Smooth muscle cell (in vitro differentiated cells): ENCODE results near the gene IGF1R. TPM values are rescaled to one million over a fixed set of nuclear protein-coding genes. Genes with fewer than 3 reads are reported as not detected.
"Not testable (repeated sequence)": the region's sequence is repeated elsewhere in the genome, so short reads cannot be mapped to it uniquely, and the experiment has no call there.

ENCODE experiments used
- DNase-seq: peaks from one replicate; lab custom pipeline; 2025; ENCODE audit not compliant: unreplicated experiment; lab: John Stamatoyannopoulos, UW
- H2AFZ ChIP-seq: fragments of 200-600 bp; sonication (generic); 2 replicates; pipeline ENCODE4 v1.6.0; 2016; ENCODE audit warnings: antibody characterized with exemption, low read depth, mild to moderate bottlenecking
- H3F3A ChIP-seq: fragments of 200-600 bp; sonication (generic); 2 replicates; pipeline ENCODE4 v1.6.0; 2017; ENCODE audit warnings: antibody characterized with exemption, low read depth
- H3K27ac ChIP-seq: fragments of 200-600 bp; sonication (generic); 2 replicates; pipeline ENCODE4 v1.5.1; 2016; ENCODE audit warnings: low read depth, mild to moderate bottlenecking
- H3K27me3 ChIP-seq: fragments of 200-600 bp; sonication (generic); 2 replicates; pipeline ENCODE4 v1.6.1; 2016; ENCODE audit warnings: low read depth, mild to moderate bottlenecking
- H3K36me3 ChIP-seq: fragments of 200-600 bp; sonication (generic); 2 replicates; pipeline ENCODE4 v1.5.1; 2016; ENCODE audit warnings: low read depth
- H3K4me1 ChIP-seq: fragments of 200-600 bp; sonication (generic); 2 replicates; pipeline ENCODE4 v1.5.1; 2016; ENCODE audit warnings: low read depth
- H3K4me2 ChIP-seq: fragments of 200-600 bp; sonication (generic); 2 replicates; pipeline ENCODE4 v1.6.0; 2016; ENCODE audit warnings: mild to moderate bottlenecking
- H3K4me3 ChIP-seq: fragments of 200-600 bp; sonication (generic); 2 replicates; pipeline ENCODE4 v1.5.1; 2016; ENCODE audit warnings: mild to moderate bottlenecking
- H3K79me2 ChIP-seq: fragments of 200-600 bp; sonication (generic); 2 replicates; pipeline ENCODE4 v1.6.0; 2016; ENCODE audit warnings: low read depth, mild to moderate bottlenecking
- H3K9ac ChIP-seq: fragments of 200-600 bp; sonication (generic); 2 replicates; pipeline ENCODE4 v1.6.0; 2016; ENCODE audit warnings: low read depth
- H3K9me3 ChIP-seq: fragments of 200-600 bp; sonication (generic); replicated peaks from 2 replicates; pipeline ENCODE4 v1.5.1; 2016; ENCODE audit warnings: low read depth
- H4K20me1 ChIP-seq: fragments of 200-600 bp; sonication (generic); 2 replicates; pipeline ENCODE4 v1.6.0; 2016; ENCODE audit warnings: low read depth
- CTCF ChIP-seq: fragments of 200-600 bp; sonication (generic); IDR thresholded peaks from 2 replicates; pipeline ENCODE4 v1.5.1; 2017; ENCODE audit warnings: borderline replicate concordance, mild to moderate bottlenecking, antibody characterized with exemption; ENCODE audit not compliant: insufficient read depth, poor library complexity, severe bottlenecking
- WGBS: methylation state at CpG from one replicate; pipeline ENCODE4 v1.1.7; 2016; ENCODE audit warnings: low lambda C conversion rate; 5-methylcytosine and 5-hydroxymethylcytosine counted together
- polyA plus RNA-seq: library from polyadenylated mRNA; unstranded; fragments of >200 nt; fragmentation: Nextera tagmentation; extraction: Ambion mirVana; gene quantifications from 2 replicates; pipeline ENCODE4 v1.2.1, GENCODE V29; 2016
- total RNA-seq: library from RNA; depleted of rRNA; stranded (reverse); fragments of >200 nt; gene quantifications from 2 replicates; pipeline ENCODE4 v1.2.3, GENCODE V29; 2014

IGF1R gene
- total and polyA plus RNA-seq, 2 experiments from 2014 or later = 14.0 to 70.2 TPM

GRCh38 chr15:99002226-99002625, 353.9 kb downstream of the IGF1R start:
- H2AFZ ChIP-seq = no peak overlapping the region
- no peak overlapping the region for H3K4me2 ChIP-seq
- no peaks in the 10 kb centered on the region for H3F3A ChIP-seq
- peaks cover 7% of the 10 kb centered on the region for H3K27me3 ChIP-seq
- H4K20me1 ChIP-seq = no peaks in the 10 kb centered on the region
- H3K9me3 ChIP-seq = no peaks in the 10 kb centered on the region
- no peak for DNase-seq
- no peak for TF ChIP-seq CTCF
- H3K27ac ChIP-seq = no peak overlapping the region
- WGBS = 89% methylated on average over 3 of the region's 3 CpGs
- H3K79me2 ChIP-seq = no peaks in the 10 kb centered on the region
- H3K36me3 ChIP-seq = no peaks in the 10 kb centered on the region
- no peak overlapping the region for H3K9ac ChIP-seq
- no peaks in the 10 kb centered on the region for H3K4me1 ChIP-seq
- no peak overlapping the region for H3K4me3 ChIP-seq

GRCh38 chr15:99003317-99003716, 355.0 kb downstream of the IGF1R start:
- DNase-seq, H3K36me3 ChIP-seq, H3K9me3 ChIP-seq, H3K4me2 ChIP-seq, H3K27me3 ChIP-seq, H3K9ac ChIP-seq, H3K4me1 ChIP-seq, H3K79me2 ChIP-seq, H4K20me1 ChIP-seq, H3F3A ChIP-seq, H3K27ac ChIP-seq, H3K4me3 ChIP-seq, H2AFZ ChIP-seq: not testable (repeated sequence)
- 75% methylated on average over 10 of the region's 10 CpGs for WGBS

GRCh38 chr15:99004998-99005974, 356.9 kb downstream of the IGF1R start:
- H3K9ac ChIP-seq, H3K4me2 ChIP-seq, DNase-seq, H3K27me3 ChIP-seq, H3K27ac ChIP-seq, H3K9me3 ChIP-seq, H3K4me1 ChIP-seq, H3K4me3 ChIP-seq, H3K36me3 ChIP-seq, H3K79me2 ChIP-seq, H4K20me1 ChIP-seq, H3F3A ChIP-seq, H2AFZ ChIP-seq: not testable (repeated sequence)
- WGBS = 69% methylated on average over 35 of the region's 38 CpGs

GRCh38 chr15:99006146-99006545, 357.8 kb downstream of the IGF1R start:
- no peaks in the 10 kb centered on the region for H4K20me1 ChIP-seq
- H3F3A ChIP-seq = no peaks in the 10 kb centered on the region

More at GRCh38 chr15:99006146-99006545, 357.8 kb downstream of the IGF1R start:
- Histone ChIP-seq H3K9me3 (no peaks in the 10 kb centered on the region), H3K9ac (no peak overlapping the region), H3K36me3 (no peaks in the 10 kb centered on the region), H3K4me1 (no peaks in the 10 kb centered on the region), H2AFZ (no peak overlapping the region), H3K27ac (no peak overlapping the region), H3K4me2 (no peak overlapping the region), H3K79me2 (no peaks in the 10 kb centered on the region), H3K27me3 (peaks cover 7% of the 10 kb centered on the region), H3K4me3 (no peak overlapping the region)
- WGBS = 83% methylated on average over 9 of the region's 9 CpGs
- TF ChIP-seq CTCF = no peak
- DNase-seq = no peak
